ENCODE data around the gene RFX2. TPM values are rescaled to one million over a fixed set of nuclear protein-coding genes. Genes with fewer than 3 reads are reported as not detected.
"Not testable (repeated sequence)": the region's sequence is repeated elsewhere in the genome, so short reads cannot be mapped to it uniquely, and the experiment has no call there.

The RFX2 gene
- total RNA-seq, 1 donor from 2014 or later, result 8.3 TPM

DNA sequence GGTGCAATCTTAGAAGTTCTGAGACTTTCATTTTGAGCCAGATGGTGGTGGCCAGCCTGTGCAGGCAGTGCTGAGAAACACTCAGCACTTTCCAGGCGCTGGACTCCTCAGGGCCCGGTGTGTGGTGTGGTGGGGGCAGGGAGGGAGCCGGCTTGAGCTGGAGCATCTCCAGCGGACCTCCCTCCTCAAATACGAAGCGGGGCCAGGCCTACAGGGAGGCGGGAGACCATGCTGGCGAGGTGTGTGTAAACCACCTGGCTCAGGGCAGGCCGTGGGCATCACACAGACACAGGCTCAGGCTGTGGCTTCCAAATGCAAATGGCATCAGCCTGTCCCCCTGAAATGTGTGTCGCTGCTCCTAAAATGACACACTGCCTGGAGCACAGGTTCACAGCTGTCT lies 99.1 kb downstream of the RFX2 start:
- DNase-seq (peak; percentile 19), ATAC-seq (ENCODE audit: poor library complexity) (no peak)
- intact Hi-C loops (cut with DNase I), result no loop called here

- peak; percentile 9 for DNase-seq
- intact Hi-C loops (cut with DNase I), result no loop called here
Observed at GRCh38 chr19:6010107-6010506, 100.2 kb downstream of the RFX2 start.

DNA sequence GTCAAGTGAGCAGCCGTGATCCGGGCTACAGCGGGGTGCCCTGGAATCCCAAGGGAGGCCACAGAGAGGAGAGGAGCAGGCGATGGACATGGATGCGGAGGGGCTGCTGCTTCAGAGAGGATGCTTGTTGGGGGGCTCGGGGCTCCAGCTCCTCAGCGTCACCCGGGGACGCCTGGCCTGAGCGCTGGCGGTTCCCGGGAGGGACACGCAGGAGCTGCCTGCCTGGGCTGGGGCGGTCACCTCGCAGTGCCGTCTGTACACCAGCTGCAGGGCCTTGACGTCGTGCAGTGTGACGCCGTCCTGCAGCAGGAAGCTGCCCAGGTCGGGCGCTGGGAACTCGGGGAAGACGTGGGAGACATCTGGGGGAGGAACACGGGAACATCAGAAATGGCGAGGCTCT lies 102.4 kb downstream of the RFX2 start:
- DNase-seq (no peak), ATAC-seq (ENCODE audit: poor library complexity) (no peak)
- intact Hi-C loops (cut with DNase I), result no loop called here

More at GRCh38 chr19:6010107-6010506, 100.2 kb downstream of the RFX2 start:
- no peak for ATAC-seq (ENCODE audit: poor library complexity)

DNA sequence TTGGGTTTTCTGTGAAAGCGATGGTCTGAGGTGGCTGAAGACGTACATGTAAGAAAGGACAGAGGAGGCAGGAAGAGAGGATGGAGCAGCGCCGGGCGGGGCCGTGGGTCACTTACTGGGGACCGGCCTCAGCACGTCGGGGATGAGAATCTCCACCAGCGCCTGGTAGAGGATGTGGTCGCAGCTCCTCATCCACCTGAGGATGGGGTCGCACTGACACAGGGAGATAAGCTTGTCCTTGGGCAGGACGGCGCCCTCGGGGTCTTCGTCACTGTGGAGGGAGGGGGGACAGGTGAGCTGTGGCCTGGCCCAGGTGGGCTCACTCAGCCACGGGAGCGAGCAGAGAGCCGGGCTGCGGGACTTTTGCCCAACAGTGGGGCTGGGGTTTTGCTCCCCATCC lies 103.4 kb downstream of the RFX2 start:
- ATAC-seq (ENCODE audit: poor library complexity), result no peak
- no peak for DNase-seq
- intact Hi-C loops (cut with DNase I), result no loop called here

DNA sequence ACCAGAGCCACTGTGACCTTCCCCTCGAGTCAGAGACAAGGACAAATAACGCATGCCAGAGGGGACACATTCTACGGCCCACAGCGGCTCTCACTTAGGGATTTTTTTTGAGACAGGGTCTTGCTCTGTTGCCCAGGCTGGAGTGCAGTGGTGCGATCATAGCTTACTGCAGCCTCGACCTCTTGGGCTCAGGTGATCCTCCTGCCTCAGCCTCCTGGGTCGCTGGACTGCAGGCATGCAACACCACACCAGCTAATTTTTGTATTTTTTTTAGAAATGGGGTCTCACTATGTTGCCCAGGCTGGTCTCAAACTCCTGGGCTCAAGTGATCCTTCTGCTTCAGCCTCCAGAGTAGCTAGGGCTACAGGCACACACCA lies 104.2 kb downstream of the RFX2 start:
- ATAC-seq (ENCODE audit: poor library complexity); DNase-seq; intact Hi-C loops (cut with DNase I): not testable (repeated sequence)

- intact Hi-C loops (cut with DNase I), result no loop called here
- ATAC-seq (ENCODE audit: poor library complexity), result no peak
- no peak for DNase-seq
Observed at GRCh38 chr19:6005321-6006069, 104.8 kb downstream of the RFX2 start.

DNA sequence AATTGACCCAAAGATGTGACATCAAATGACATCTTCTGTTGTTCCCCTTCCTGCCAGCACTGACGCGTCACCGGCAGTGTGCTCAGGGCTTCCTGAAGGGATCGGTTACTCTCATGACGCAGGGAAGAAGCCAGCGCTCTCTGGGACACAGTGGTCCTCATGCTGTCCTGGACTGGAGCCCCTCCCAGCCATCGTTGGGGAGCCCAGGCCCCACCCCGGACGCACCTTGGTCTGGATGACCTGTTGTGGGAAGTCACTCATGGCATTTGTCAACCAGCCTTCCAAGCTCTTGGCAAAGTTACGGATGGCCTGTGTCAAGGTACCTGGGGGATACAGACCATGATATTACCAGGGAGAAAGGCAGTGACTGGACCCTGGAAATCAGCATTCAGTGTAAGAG lies 106.3 kb downstream of the RFX2 start:
- no peak for ATAC-seq (ENCODE audit: poor library complexity)
- DNase-seq, result no peak
- intact Hi-C loops (cut with DNase I), result no loop called here

DNA sequence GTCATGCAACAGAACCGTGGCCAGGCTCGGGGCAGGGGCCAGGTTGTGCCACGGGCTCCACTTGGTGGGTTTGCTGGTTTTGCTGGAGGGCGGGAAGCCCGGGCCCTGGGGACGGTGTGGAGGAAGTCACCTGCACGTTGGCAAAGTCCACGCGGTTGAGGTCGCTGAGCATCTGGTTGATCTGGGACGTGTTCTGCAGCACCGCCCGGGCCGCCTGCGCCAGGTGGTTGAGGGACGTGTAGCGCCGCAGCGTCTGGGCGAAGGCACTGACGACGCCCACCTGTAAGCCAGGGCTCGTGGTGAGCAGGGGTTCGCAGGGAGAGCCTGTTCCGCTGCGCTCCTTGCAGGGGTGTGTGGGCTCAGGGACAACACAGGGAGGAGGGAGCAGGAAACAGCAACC lies 107.7 kb downstream of the RFX2 start:
- intact Hi-C loops (cut with DNase I), result no loop called here
- DNase-seq (no peak), ATAC-seq (ENCODE audit: poor library complexity) (no peak)

DNA sequence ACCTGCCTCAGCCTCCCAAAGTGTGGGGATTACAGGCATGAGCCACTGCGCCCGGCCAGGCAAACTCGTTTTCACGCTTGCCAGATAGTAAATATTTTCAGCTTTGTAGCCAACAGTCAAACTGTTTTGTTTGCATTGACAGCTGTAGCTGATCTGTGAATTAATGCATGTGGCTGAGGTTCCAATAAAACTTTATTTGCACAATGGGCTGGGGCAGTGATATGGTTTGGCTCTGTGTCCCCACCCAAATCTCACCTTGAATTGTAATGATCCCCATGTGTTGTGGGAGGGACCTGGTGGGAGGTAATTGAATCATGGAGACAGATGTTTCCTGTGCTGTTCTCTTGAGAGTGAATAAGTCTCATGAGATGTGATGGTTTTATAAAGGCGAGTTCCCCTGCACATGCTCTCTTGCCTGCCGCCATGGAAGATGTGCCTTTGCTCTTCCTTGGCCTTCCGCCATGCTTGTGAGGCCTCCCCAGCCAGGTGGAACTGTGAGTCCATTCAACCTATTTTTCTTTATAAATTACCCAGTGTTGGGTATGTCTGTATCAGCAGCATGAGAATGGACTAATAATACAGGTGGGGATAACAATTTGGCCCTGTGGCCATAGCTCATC lies 110.0 kb downstream of the RFX2 start:
- ATAC-seq (ENCODE audit: poor library complexity), result no peak
- intact Hi-C loops (cut with DNase I), result no loop called here
- no peak for DNase-seq

GRCh38 chr19:5999693-6000092 lies 110.6 kb downstream of the RFX2 start:
- DNase-seq, result no peak

GRCh38 chr19:5997371-5997770 lies 112.9 kb downstream of the RFX2 start:
- no peak for ATAC-seq (ENCODE audit: poor library complexity)
- intact Hi-C loops (cut with DNase I), result no loop called here
- DNase-seq, result no peak

More at GRCh38 chr19:5999693-6000092, 110.6 kb downstream of the RFX2 start:
- intact Hi-C loops (cut with DNase I), result no loop called here
- no peak for ATAC-seq (ENCODE audit: poor library complexity)

DNA sequence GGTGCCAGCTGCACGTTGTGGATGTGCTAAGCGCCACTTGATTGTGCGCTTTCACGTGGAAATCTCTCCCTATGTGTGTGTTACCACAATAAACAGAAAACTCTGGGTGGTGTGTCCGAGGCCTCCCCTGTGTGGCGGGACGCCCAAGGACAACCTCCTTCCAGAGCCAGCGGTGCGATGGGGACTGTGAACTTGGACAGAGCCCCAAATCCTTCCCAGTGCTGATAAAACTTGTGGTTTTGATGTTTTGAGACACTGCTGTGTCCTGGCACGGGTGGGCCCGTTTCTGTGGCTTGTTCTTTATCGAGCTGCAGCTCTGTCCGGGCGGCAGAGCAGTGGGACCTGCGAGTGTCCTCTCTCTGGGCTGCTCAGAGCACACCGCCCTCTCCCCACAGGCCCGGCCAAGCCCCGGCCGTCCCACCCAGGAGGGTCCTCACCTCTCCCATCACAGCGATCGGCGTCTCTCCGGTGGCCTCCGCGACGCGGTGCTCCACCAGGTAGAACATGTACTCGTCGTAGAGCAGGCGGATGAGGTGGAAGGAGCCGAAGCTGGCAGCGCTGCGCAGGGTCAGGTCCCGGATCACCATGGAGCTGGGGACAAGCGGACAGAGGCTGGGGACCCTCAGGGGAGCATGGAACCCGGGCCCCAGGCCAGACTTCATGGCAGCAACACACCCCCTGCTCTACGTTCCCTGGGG lies 113.5 kb downstream of the RFX2 start:
- ATAC-seq (ENCODE audit: poor library complexity), result no peak

GRCh38 chr19:5996102-5996501 lies 114.2 kb downstream of the RFX2 start:
- ATAC-seq (ENCODE audit: poor library complexity), result no peak
- intact Hi-C loops (cut with DNase I), result no loop called here
- DNase-seq, result no peak

More for the DNA sequence above, 113.5 kb downstream of the RFX2 start:
- DNase-seq, result no peak
- intact Hi-C loops (cut with DNase I), result no loop called here

- no peak for DNase-seq
- ATAC-seq (ENCODE audit: poor library complexity), result no peak
- intact Hi-C loops (cut with DNase I), result no loop called here
Observed at GRCh38 chr19:5995606-5996005, 114.7 kb downstream of the RFX2 start.

GRCh38 chr19:5994405-5995165 lies 115.7 kb downstream of the RFX2 start:
- DNase-seq (no peak), ATAC-seq (ENCODE audit: poor library complexity) (no peak)
- intact Hi-C loops (cut with DNase I), result no loop called here

- intact Hi-C loops (cut with DNase I), result no loop called here
- ATAC-seq (ENCODE audit: poor library complexity), result peak; percentile 84
- DNase-seq, result peak; percentile 80
Observed at GRCh38 chr19:5993648-5994358, 116.5 kb downstream of the RFX2 start.

DNA sequence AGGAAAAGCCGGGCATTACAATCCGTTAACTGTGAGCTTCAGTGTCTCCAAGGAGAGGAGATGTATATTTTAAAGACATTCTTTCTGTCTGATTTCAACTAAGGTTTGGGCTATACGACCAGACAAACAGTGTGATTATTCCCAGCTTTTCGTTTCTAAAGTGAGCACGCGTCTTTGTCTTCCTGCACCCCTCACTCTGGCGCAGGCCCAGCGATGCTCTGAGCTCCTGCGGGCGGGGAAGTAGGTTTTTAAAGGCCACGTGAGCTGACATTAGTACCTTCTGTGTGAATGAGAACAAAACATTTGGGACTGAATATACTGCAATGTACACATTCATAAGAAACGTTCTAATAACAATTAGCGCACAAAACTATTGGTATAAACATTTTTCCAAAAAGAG lies 117.1 kb downstream of the RFX2 start:
- intact Hi-C loops (cut with DNase I), result no loop called here
- no peak for ATAC-seq (ENCODE audit: poor library complexity)
- DNase-seq, result no peak

GRCh38 chr19:5992756-5993155 lies 117.5 kb downstream of the RFX2 start:
- no peak for ATAC-seq (ENCODE audit: poor library complexity)
- DNase-seq, result no peak
- intact Hi-C loops (cut with DNase I), result no loop called here

Measured in Right ventricle myocardium superior (tissue), 1 donor.